Measurements from ENCODE around the gene SLC35F4. TPM values are rescaled to one million over a fixed set of nuclear protein-coding genes. Genes with fewer than 3 reads are reported as not detected.

The SLC35F4 gene
- total and polyA plus RNA-seq, 2 experiments from 2014 or later, result 0.10 TPM; not detected in 1

- no peak for TF ChIP-seq CTCF (IDR thresholded peaks at IDR 0.05; ENCODE audit: low read depth, low read length)
- no peak for DNase-seq (ENCODE audit: low read depth in 1 of 2, low spot score in 1 of 2)
- Histone ChIP-seq H3K36me3 (no peaks in the 10 kb centered on the region), H3K27me3 (no peaks in the 10 kb centered on the region), H3K4me1 (ENCODE audit: low read depth) (no peaks in the 10 kb centered on the region), H3K9me3 (ENCODE audit: low read depth) (no peaks in the 10 kb centered on the region), H3K27ac (no peak overlapping the region), H3K4me3 (no peak overlapping the region)
These were observed 283.1 kb downstream of the SLC35F4 start for GRCh38 chr14:57582746-57583145.

- Histone ChIP-seq H3K36me3 (no peaks in the 10 kb centered on the region), H3K4me1 (ENCODE audit: low read depth) (no peaks in the 10 kb centered on the region), H3K4me3 (no peak overlapping the region), H3K9me3 (ENCODE audit: low read depth) (no peaks in the 10 kb centered on the region), H3K27ac (no peak overlapping the region), H3K27me3 (no peaks in the 10 kb centered on the region)
- TF ChIP-seq CTCF (IDR thresholded peaks at IDR 0.05; ENCODE audit: low read depth, low read length), result no peak
- DNase-seq (ENCODE audit: low read depth in 1 of 2, low spot score in 1 of 2), result no peak
These were observed 287.1 kb downstream of the SLC35F4 start for GRCh38 chr14:57578801-57579200.

GRCh38 chr14:57576498-57576897 lies 289.4 kb downstream of the SLC35F4 start:
- H3K9me3 ChIP-seq (ENCODE audit: low read depth), result no peaks in the 10 kb centered on the region
- no peaks in the 10 kb centered on the region for H3K4me1 ChIP-seq (ENCODE audit: low read depth)
- H3K36me3 ChIP-seq, result no peaks in the 10 kb centered on the region
- H3K27me3 ChIP-seq, result no peaks in the 10 kb centered on the region
- no peak for TF ChIP-seq CTCF (IDR thresholded peaks at IDR 0.05; ENCODE audit: low read depth, low read length)
- H3K4me3 ChIP-seq, result no peak overlapping the region
- H3K27ac ChIP-seq, result no peak overlapping the region
- no peak for DNase-seq (ENCODE audit: low read depth in 1 of 2, low spot score in 1 of 2)

GRCh38 chr14:57575482-57575881 lies 290.4 kb downstream of the SLC35F4 start:
- no peaks in the 10 kb centered on the region for H3K36me3 ChIP-seq
- no peaks in the 10 kb centered on the region for H3K4me1 ChIP-seq (ENCODE audit: low read depth)
- H3K27me3 ChIP-seq, result no peaks in the 10 kb centered on the region
- H3K9me3 ChIP-seq (ENCODE audit: low read depth), result no peaks in the 10 kb centered on the region
- DNase-seq (ENCODE audit: low read depth in 1 of 2, low spot score in 1 of 2), result no peak
- no peak for TF ChIP-seq CTCF (IDR thresholded peaks at IDR 0.05; ENCODE audit: low read depth, low read length)
- no peak overlapping the region for H3K4me3 ChIP-seq
- no peak overlapping the region for H3K27ac ChIP-seq

GRCh38 chr14:57574617-57575288 lies 291.1 kb downstream of the SLC35F4 start:
- no peaks in the 10 kb centered on the region for H3K4me1 ChIP-seq (ENCODE audit: low read depth)
- TF ChIP-seq CTCF (IDR thresholded peaks at IDR 0.05; ENCODE audit: low read depth, low read length), result no peak

More at GRCh38 chr14:57574617-57575288, 291.1 kb downstream of the SLC35F4 start:
- H3K4me3 ChIP-seq, result no peak overlapping the region
- H3K27me3 ChIP-seq, result no peaks in the 10 kb centered on the region
- H3K36me3 ChIP-seq, result no peaks in the 10 kb centered on the region
- H3K27ac ChIP-seq, result no peak overlapping the region
- DNase-seq (ENCODE audit: low read depth in 1 of 2, low spot score in 1 of 2), result no peak
- H3K9me3 ChIP-seq (ENCODE audit: low read depth), result no peaks in the 10 kb centered on the region
